ENCODE measurements around the gene SLC9A9. TPM values are rescaled to one million over a fixed set of nuclear protein-coding genes. Genes with fewer than 3 reads are reported as not detected.

Gene SLC9A9
- total RNA-seq, 1 donor from 2014 or later: 20.4 TPM

DNA sequence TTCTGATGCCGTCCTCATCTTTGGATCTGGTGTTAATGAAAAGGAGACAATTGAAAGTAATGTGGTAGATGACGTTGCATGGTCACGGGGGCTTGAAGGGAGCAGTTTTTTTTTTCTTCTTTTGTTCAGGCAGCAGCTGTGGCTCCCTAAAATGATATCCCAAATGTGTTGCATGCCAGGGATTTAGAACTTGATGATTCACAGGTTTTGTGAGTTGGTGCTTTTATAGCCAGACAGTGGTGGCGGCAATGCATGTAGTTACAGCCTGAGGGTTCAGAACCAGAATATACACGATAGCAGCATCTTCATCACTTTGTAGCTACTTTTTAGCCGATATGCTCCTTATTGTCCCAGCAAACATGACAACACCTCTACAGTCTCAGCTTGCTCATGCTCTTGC lies 595.3 kb downstream of the SLC9A9 start:
- no peaks in the 10 kb centered on the region for H3K4me1 ChIP-seq (ENCODE audit: control insufficient read depth in 3 of 3, insufficient read depth in 3 of 3, low read length in 3 of 3)
- no peaks in the 10 kb centered on the region for H3K27me3 ChIP-seq (ENCODE audit: control insufficient read depth in 3 of 3, insufficient read depth in 3 of 3, low read length in 3 of 3)
- H3K9me3 ChIP-seq (ENCODE audit: control insufficient read depth in 3 of 3, low read length in 3 of 3): no peaks in the 10 kb centered on the region
- no peak overlapping the region for H3K9ac ChIP-seq (ENCODE audit: low read depth in 1 of 3, low read length in 3 of 3)
- H3K27ac ChIP-seq (ENCODE audit: low read depth, low read length): no peak overlapping the region
- no peaks in the 10 kb centered on the region for H3K36me3 ChIP-seq (ENCODE audit: control insufficient read depth in 3 of 3, insufficient read depth in 3 of 3, low read length in 3 of 3)
- H3K4me3 ChIP-seq (ENCODE audit: low read length in 3 of 3): no peak overlapping the region

DNA sequence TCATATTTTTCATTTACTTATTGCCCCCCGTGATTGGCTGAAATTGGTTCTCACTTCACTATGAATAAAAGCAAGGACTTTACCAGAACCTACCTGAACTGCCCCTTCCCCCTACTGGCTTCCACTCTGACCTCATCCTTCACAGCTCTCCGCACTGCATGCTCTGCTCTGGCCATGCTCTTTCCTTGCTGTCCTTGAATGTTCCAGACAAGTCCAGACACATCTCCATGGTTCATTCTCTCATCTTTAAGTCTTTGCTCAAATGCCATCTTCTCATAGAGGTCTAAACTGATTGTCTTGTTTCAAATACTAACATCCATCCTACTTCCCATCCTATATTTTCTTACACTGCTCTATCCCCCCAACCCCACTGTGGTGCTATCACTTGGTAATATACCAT lies 599.3 kb downstream of the SLC9A9 start:
- no peaks in the 10 kb centered on the region for H3K4me1 ChIP-seq (ENCODE audit: control insufficient read depth in 3 of 3, insufficient read depth in 3 of 3, low read length in 3 of 3)
- no peak overlapping the region for H3K27ac ChIP-seq (ENCODE audit: low read depth, low read length)
- H3K36me3 ChIP-seq (ENCODE audit: control insufficient read depth in 3 of 3, insufficient read depth in 3 of 3, low read length in 3 of 3): no peaks in the 10 kb centered on the region
- no peak overlapping the region for H3K9ac ChIP-seq (ENCODE audit: low read depth in 1 of 3, low read length in 3 of 3)
- H3K9me3 ChIP-seq (ENCODE audit: control insufficient read depth in 3 of 3, low read length in 3 of 3): no peaks in the 10 kb centered on the region
- no peaks in the 10 kb centered on the region for H3K27me3 ChIP-seq (ENCODE audit: control insufficient read depth in 3 of 3, insufficient read depth in 3 of 3, low read length in 3 of 3)
- no peak overlapping the region for H3K4me3 ChIP-seq (ENCODE audit: low read length in 3 of 3)

DNA sequence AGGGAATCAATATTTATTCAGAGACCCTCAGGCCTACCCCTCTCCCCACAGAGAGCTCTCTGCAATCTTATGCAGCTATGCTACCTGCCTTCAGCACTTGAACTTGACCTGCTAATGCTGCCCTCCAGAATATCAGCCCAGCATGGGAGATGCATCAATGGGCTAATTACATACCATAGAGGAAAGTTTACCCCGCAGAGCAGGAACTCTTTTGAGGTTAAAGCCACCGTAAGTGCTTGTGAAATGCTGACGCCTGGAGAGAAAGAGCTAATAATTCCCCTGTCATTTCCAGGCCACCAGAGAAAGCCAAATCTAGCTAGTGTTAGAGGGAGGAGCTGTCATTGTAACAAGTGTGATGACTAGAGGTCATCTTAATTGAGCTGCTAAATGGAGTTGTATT lies 601.2 kb downstream of the SLC9A9 start:
- no peak overlapping the region for H3K27ac ChIP-seq (ENCODE audit: low read depth, low read length)

DNA sequence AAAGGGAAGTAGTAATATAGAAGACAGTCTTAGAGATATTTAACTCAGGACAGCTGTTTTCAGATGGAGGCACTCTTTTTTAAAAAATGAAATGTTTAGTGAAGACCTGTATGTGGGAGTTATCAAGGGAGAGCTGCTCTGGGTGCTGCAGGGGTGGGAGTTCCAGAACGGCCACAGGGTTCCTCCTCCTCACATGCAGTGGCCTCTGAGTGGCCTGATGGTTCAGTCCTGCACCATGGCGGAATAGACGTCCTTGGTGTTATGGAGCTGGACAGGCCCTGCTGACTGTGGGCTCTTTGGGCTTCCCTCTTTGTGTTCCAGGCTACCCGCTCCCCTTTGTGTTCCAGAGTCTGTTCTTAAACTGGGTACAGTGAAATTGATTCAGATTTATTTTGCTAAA lies 602.6 kb downstream of the SLC9A9 start:
- no peaks in the 10 kb centered on the region for H3K4me1 ChIP-seq (ENCODE audit: control insufficient read depth in 3 of 3, insufficient read depth in 3 of 3, low read length in 3 of 3)
- no peaks in the 10 kb centered on the region for H3K27me3 ChIP-seq (ENCODE audit: control insufficient read depth in 3 of 3, insufficient read depth in 3 of 3, low read length in 3 of 3)
- H3K9me3 ChIP-seq (ENCODE audit: control insufficient read depth in 3 of 3, low read length in 3 of 3): no peaks in the 10 kb centered on the region
- H3K9ac ChIP-seq (ENCODE audit: low read depth in 1 of 3, low read length in 3 of 3): no peak overlapping the region
- no peak overlapping the region for H3K4me3 ChIP-seq (ENCODE audit: low read length in 3 of 3)
- H3K27ac ChIP-seq (ENCODE audit: low read depth, low read length): no peak overlapping the region
- no peaks in the 10 kb centered on the region for H3K36me3 ChIP-seq (ENCODE audit: control insufficient read depth in 3 of 3, insufficient read depth in 3 of 3, low read length in 3 of 3)

More for the DNA sequence above, 601.2 kb downstream of the SLC9A9 start:
- Histone ChIP-seq H3K9ac (ENCODE audit: low read depth in 1 of 3, low read length in 3 of 3) (no peak overlapping the region), H3K9me3 (ENCODE audit: control insufficient read depth in 3 of 3, low read length in 3 of 3) (no peaks in the 10 kb centered on the region), H3K36me3 (ENCODE audit: control insufficient read depth in 3 of 3, insufficient read depth in 3 of 3, low read length in 3 of 3) (no peaks in the 10 kb centered on the region), H3K27me3 (ENCODE audit: control insufficient read depth in 3 of 3, insufficient read depth in 3 of 3, low read length in 3 of 3) (no peaks in the 10 kb centered on the region), H3K4me1 (ENCODE audit: control insufficient read depth in 3 of 3, insufficient read depth in 3 of 3, low read length in 3 of 3) (no peaks in the 10 kb centered on the region), H3K4me3 (ENCODE audit: low read length in 3 of 3) (no peak overlapping the region)

DNA sequence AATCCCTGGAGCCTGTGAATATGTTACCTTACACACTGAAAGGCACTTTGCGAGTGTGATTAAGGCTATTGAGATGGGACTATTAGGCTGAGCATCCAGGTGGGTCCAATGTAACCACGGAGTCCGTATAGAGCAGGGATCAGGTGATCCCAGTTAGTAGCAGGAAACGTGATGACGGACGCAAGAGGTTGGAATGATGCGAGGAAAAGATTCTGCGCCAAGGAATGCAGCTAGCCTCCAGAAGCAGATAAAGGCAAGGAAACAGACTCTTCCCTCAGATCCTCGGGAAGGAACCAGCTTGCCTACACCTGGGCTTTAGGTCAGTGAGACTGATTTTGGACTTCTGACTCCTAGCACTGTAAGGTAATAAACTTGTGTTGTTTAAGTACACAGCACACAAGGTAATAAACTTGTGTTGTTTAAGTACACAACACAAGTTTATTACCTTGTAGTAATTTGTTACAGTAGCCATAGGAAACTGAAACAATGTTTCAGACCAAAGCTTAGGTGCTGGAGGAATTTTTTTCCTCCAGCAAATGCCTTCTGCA lies 603.7 kb downstream of the SLC9A9 start:
- Histone ChIP-seq H3K9ac (ENCODE audit: low read depth in 1 of 3, low read length in 3 of 3) (no peak overlapping the region), H3K9me3 (ENCODE audit: control insufficient read depth in 3 of 3, low read length in 3 of 3) (no peaks in the 10 kb centered on the region), H3K27me3 (ENCODE audit: control insufficient read depth in 3 of 3, insufficient read depth in 3 of 3, low read length in 3 of 3) (no peaks in the 10 kb centered on the region), H3K4me3 (ENCODE audit: low read length in 3 of 3) (no peak overlapping the region), H3K4me1 (ENCODE audit: control insufficient read depth in 3 of 3, insufficient read depth in 3 of 3, low read length in 3 of 3) (no peaks in the 10 kb centered on the region), H3K36me3 (ENCODE audit: control insufficient read depth in 3 of 3, insufficient read depth in 3 of 3, low read length in 3 of 3) (no peaks in the 10 kb centered on the region), H3K27ac (ENCODE audit: low read depth, low read length) (no peak overlapping the region)

DNA sequence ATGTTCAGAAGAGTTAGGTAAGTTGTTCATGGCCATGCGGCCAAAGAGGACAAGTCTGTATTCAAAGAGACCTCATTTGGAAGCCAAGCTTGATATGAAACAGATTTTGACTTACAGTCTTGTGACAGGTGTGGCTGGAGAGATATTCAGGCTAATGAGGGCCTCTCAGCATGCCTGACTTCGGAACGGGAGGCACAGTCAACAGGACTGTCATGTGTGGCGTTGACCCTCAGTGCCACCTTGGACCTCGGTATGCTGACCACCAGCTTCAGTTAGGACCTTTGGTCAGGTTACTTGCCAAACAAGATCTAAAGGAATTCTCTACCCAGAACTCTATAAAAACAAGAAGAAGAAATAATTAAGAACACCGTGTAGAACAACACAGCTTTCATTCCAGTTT lies 604.6 kb downstream of the SLC9A9 start:
- Histone ChIP-seq H3K27ac (ENCODE audit: low read depth, low read length) (no peak overlapping the region), H3K27me3 (ENCODE audit: control insufficient read depth in 3 of 3, insufficient read depth in 3 of 3, low read length in 3 of 3) (no peaks in the 10 kb centered on the region), H3K9ac (ENCODE audit: low read depth in 1 of 3, low read length in 3 of 3) (no peak overlapping the region), H3K4me3 (ENCODE audit: low read length in 3 of 3) (no peak overlapping the region), H3K9me3 (ENCODE audit: control insufficient read depth in 3 of 3, low read length in 3 of 3) (no peaks in the 10 kb centered on the region), H3K36me3 (ENCODE audit: control insufficient read depth in 3 of 3, insufficient read depth in 3 of 3, low read length in 3 of 3) (no peaks in the 10 kb centered on the region), H3K4me1 (ENCODE audit: control insufficient read depth in 3 of 3, insufficient read depth in 3 of 3, low read length in 3 of 3) (no peaks in the 10 kb centered on the region)

DNA sequence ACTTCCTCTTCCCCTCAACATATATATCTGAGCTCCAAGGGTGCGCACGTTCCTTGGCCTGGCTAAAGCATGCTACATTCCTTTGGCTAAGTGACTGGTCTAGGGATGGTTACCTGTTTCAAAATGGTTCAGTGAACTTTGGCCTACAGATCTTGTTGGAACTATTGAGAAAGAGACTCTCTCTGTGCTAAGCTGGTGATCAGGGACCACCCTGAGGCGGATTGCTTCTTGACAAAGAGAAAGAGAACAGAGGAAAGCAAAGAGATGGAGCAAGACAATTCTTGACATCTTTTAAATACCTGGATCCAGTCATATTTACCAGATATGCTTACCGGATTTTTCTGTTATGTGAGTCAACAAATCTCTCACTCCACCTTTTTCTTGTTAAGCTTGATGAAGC lies 605.6 kb downstream of the SLC9A9 start:
- no peak overlapping the region for H3K27ac ChIP-seq (ENCODE audit: low read depth, low read length)

DNA sequence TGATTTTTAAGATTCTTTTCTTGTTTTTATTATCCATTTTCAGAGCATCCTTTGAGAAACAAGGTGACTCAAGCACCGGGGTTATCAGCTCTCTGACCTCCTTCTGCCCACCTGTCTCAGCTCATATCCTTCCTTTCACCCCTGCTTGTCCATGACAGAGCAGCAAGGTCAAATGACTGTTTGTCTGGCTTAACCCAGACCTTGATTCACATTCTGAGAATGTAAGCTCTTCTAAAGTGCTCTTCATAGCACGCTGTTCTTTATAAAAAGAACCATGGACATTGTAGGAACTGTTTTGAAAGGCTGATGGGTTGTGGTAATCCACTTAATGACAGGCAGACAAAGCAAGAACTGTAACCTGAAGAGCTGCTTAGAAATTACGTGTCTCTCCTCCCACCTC lies 606.2 kb downstream of the SLC9A9 start:
- Histone ChIP-seq H3K27ac (ENCODE audit: low read depth, low read length) (no peak overlapping the region), H3K4me3 (ENCODE audit: low read length in 3 of 3) (no peak overlapping the region), H3K36me3 (ENCODE audit: control insufficient read depth in 3 of 3, insufficient read depth in 3 of 3, low read length in 3 of 3) (no peaks in the 10 kb centered on the region), H3K4me1 (ENCODE audit: control insufficient read depth in 3 of 3, insufficient read depth in 3 of 3, low read length in 3 of 3) (no peaks in the 10 kb centered on the region), H3K27me3 (ENCODE audit: control insufficient read depth in 3 of 3, insufficient read depth in 3 of 3, low read length in 3 of 3) (no peaks in the 10 kb centered on the region), H3K9me3 (ENCODE audit: control insufficient read depth in 3 of 3, low read length in 3 of 3) (no peaks in the 10 kb centered on the region), H3K9ac (ENCODE audit: low read depth in 1 of 3, low read length in 3 of 3) (no peak overlapping the region)

More for the DNA sequence above, 605.6 kb downstream of the SLC9A9 start:
- H3K4me3 ChIP-seq (ENCODE audit: low read length in 3 of 3): no peak overlapping the region
- H3K27me3 ChIP-seq (ENCODE audit: control insufficient read depth in 3 of 3, insufficient read depth in 3 of 3, low read length in 3 of 3): no peaks in the 10 kb centered on the region
- no peaks in the 10 kb centered on the region for H3K36me3 ChIP-seq (ENCODE audit: control insufficient read depth in 3 of 3, insufficient read depth in 3 of 3, low read length in 3 of 3)
- H3K9me3 ChIP-seq (ENCODE audit: control insufficient read depth in 3 of 3, low read length in 3 of 3): no peaks in the 10 kb centered on the region
- no peaks in the 10 kb centered on the region for H3K4me1 ChIP-seq (ENCODE audit: control insufficient read depth in 3 of 3, insufficient read depth in 3 of 3, low read length in 3 of 3)
- H3K9ac ChIP-seq (ENCODE audit: low read depth in 1 of 3, low read length in 3 of 3): no peak overlapping the region

DNA sequence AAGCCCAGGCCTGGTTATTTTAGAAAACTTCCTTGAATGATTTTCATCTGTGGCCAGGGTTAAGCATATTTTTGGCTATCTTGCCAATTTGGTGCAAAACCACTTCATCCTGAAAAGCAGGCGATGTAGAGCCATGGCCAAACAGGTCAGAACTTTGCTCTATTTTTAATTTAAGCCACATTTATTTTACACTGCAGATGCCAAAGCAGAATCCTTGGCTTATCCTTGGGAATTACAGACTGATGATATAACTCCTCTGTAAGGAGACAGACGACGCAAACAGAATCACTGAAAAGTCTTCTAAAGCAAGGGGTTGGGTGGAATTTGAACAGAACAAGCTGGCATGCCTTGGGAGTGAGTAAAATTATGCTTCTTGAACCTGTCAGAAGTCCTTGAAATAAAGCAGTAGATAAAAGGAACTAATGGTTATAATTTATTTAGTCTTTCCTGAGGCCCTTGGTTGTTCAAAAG lies 606.8 kb downstream of the SLC9A9 start:
- no peaks in the 10 kb centered on the region for H3K9me3 ChIP-seq (ENCODE audit: control insufficient read depth in 3 of 3, low read length in 3 of 3)
- H3K27ac ChIP-seq (ENCODE audit: low read depth, low read length): no peak overlapping the region
- no peak overlapping the region for H3K9ac ChIP-seq (ENCODE audit: low read depth in 1 of 3, low read length in 3 of 3)
- H3K27me3 ChIP-seq (ENCODE audit: control insufficient read depth in 3 of 3, insufficient read depth in 3 of 3, low read length in 3 of 3): no peaks in the 10 kb centered on the region
- no peaks in the 10 kb centered on the region for H3K36me3 ChIP-seq (ENCODE audit: control insufficient read depth in 3 of 3, insufficient read depth in 3 of 3, low read length in 3 of 3)
- H3K4me1 ChIP-seq (ENCODE audit: control insufficient read depth in 3 of 3, insufficient read depth in 3 of 3, low read length in 3 of 3): no peaks in the 10 kb centered on the region
- no peak overlapping the region for H3K4me3 ChIP-seq (ENCODE audit: low read length in 3 of 3)

DNA sequence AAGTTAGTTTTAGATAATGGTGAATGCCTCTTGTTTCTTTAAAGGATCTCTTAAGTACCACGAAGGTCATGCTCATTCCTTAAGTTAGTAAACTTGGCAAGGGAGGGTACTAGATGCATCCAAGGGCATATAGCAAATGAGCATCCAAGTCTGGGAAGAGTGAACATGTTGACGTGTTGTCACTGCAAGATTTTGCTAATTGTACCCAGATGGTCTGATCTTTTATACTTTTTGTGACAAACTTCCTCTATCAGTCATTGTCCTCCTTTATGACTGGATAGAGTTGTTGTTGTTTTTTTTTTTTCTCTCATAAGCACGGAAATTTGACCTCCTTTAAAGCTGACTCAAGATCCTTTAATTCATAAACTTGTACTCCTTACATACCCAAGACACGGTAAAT lies 607.4 kb downstream of the SLC9A9 start:
- no peaks in the 10 kb centered on the region for H3K36me3 ChIP-seq (ENCODE audit: control insufficient read depth in 3 of 3, insufficient read depth in 3 of 3, low read length in 3 of 3)
- no peaks in the 10 kb centered on the region for H3K27me3 ChIP-seq (ENCODE audit: control insufficient read depth in 3 of 3, insufficient read depth in 3 of 3, low read length in 3 of 3)
- no peak overlapping the region for H3K9ac ChIP-seq (ENCODE audit: low read depth in 1 of 3, low read length in 3 of 3)
- no peaks in the 10 kb centered on the region for H3K4me1 ChIP-seq (ENCODE audit: control insufficient read depth in 3 of 3, insufficient read depth in 3 of 3, low read length in 3 of 3)
- H3K9me3 ChIP-seq (ENCODE audit: control insufficient read depth in 3 of 3, low read length in 3 of 3): no peaks in the 10 kb centered on the region
- no peak overlapping the region for H3K4me3 ChIP-seq (ENCODE audit: low read length in 3 of 3)
- no peak overlapping the region for H3K27ac ChIP-seq (ENCODE audit: low read depth, low read length)

DNA sequence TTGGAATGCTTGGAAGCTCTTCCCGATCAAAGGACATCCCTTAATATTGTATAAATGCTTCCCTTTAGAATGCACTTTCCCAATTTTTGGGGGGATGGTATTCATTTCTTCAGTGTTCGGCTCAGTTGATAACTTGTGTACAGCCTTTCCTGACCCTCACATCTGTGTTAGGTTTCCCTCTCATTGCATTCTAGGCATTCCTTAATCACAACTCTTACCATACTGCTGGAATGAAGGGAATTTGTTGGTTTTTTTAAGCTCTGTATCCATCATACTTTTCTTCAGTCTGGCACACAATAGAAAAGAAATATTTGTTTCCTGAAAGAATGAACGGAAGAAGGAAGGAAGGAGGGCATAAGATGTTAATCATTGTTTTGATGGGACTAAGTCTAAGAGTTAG lies 609.2 kb downstream of the SLC9A9 start:
- Histone ChIP-seq H3K9me3 (ENCODE audit: control insufficient read depth in 3 of 3, low read length in 3 of 3) (no peaks in the 10 kb centered on the region), H3K4me3 (ENCODE audit: low read length in 3 of 3) (no peak overlapping the region), H3K27ac (ENCODE audit: low read depth, low read length) (no peak overlapping the region), H3K4me1 (ENCODE audit: control insufficient read depth in 3 of 3, insufficient read depth in 3 of 3, low read length in 3 of 3) (no peaks in the 10 kb centered on the region), H3K27me3 (ENCODE audit: control insufficient read depth in 3 of 3, insufficient read depth in 3 of 3, low read length in 3 of 3) (no peaks in the 10 kb centered on the region), H3K36me3 (ENCODE audit: control insufficient read depth in 3 of 3, insufficient read depth in 3 of 3, low read length in 3 of 3) (no peaks in the 10 kb centered on the region), H3K9ac (ENCODE audit: low read depth in 1 of 3, low read length in 3 of 3) (no peak overlapping the region)
